Erythroblast (primary cell): ENCODE data around the gene NF1.

ENCODE experiments used
- GATA1 ChIP-seq: IDR thresholded peaks from 2 replicates; pipeline ENCODE4 v1.6.1; 2011; ENCODE audit warnings: low read depth, mild to moderate bottlenecking, control low read depth, low read length, moderate library complexity
- POLR2A ChIP-seq: IDR thresholded peaks from 2 replicates; pipeline ENCODE4 v1.6.1; 2011; ENCODE audit warnings: mild to moderate bottlenecking, low read length

GRCh38 chr17:31200287-31200686 lies 105.5 kb downstream of the NF1 start:
- TF ChIP-seq POLR2A, result no peak
- TF ChIP-seq GATA1, result no peak
